GM19395 (cell line): ENCODE results near the gene TMEM242.

Experiments used
- ATAC-seq: cut with Tn5 transposase; IDR thresholded peaks from one replicate; pipeline ENCODE4 v1.9.1; 2021; ENCODE audit warnings: mild to moderate bottlenecking, moderate library complexity; ENCODE audit not compliant: unreplicated experiment

The TMEM242 gene

GRCh38 chr6:157272866-157273755 is 50.2 kb downstream of the TMEM242 start:
- no peak for ATAC-seq

GRCh38 chr6:157272372-157272771 is 50.9 kb downstream of the TMEM242 start:
- no peak for ATAC-seq

- ATAC-seq: no peak
These were observed 51.4 kb downstream of the TMEM242 start for GRCh38 chr6:157271911-157272310.

GRCh38 chr6:157271441-157271840 is 51.9 kb downstream of the TMEM242 start:
- no peak for ATAC-seq

GRCh38 chr6:157270916-157271315 is 52.4 kb downstream of the TMEM242 start:
- no peak for ATAC-seq

- no peak for ATAC-seq
These were observed 53.0 kb downstream of the TMEM242 start for GRCh38 chr6:157270308-157270707.

GRCh38 chr6:157269261-157269794 is 54.0 kb downstream of the TMEM242 start:
- no peak for ATAC-seq

GRCh38 chr6:157268835-157269234 is 54.5 kb downstream of the TMEM242 start:
- ATAC-seq: no peak

GRCh38 chr6:157268396-157268795 is 54.9 kb downstream of the TMEM242 start:
- no peak for ATAC-seq

- no peak for ATAC-seq
These were observed 55.7 kb downstream of the TMEM242 start for GRCh38 chr6:157267654-157268053.

GRCh38 chr6:157267109-157267611 is 56.2 kb downstream of the TMEM242 start:
- ATAC-seq: no peak

GRCh38 chr6:157266274-157267101 is 56.8 kb downstream of the TMEM242 start:
- ATAC-seq: no peak

GRCh38 chr6:157265635-157266034 is 57.7 kb downstream of the TMEM242 start:
- no peak for ATAC-seq

- no peak for ATAC-seq
These were observed 58.1 kb downstream of the TMEM242 start for GRCh38 chr6:157265186-157265585.

GRCh38 chr6:157264701-157265100 is 58.6 kb downstream of the TMEM242 start:
- ATAC-seq: no peak

GRCh38 chr6:157263881-157264397 is 59.4 kb downstream of the TMEM242 start:
- ATAC-seq: no peak

GRCh38 chr6:157263146-157263545 is 60.2 kb downstream of the TMEM242 start:
- ATAC-seq: no peak

- ATAC-seq: no peak
These were observed 61.7 kb downstream of the TMEM242 start for GRCh38 chr6:157261606-157262005.

- no peak for ATAC-seq
These were observed 62.4 kb downstream of the TMEM242 start for GRCh38 chr6:157260735-157261410.

GRCh38 chr6:157259443-157259842 is 63.9 kb downstream of the TMEM242 start:
- no peak for ATAC-seq

- no peak for ATAC-seq
These were observed 64.4 kb downstream of the TMEM242 start for GRCh38 chr6:157258878-157259277.
